Motor neuron (in vitro differentiated cells): ENCODE results near the gene SIGLEC1. TPM values are rescaled to one million over a fixed set of nuclear protein-coding genes. Genes with fewer than 3 reads are reported as not detected.

Source experiments
- total RNA-seq, 8 experiments: library from RNA; unstranded; fragments of 300-600 nt; gene quantifications; 2 replicates each; pipeline versions ENCODE4 v1.2.3 to v1.2.4, GENCODE V29; 2022

Gene SIGLEC1
- total RNA-seq, 8 experiments from 2014 or later: 0.07 to 0.66 (median 0.31) TPM

Other genes starting within 250 kb of the SIGLEC1 start
- gene ATRN, start 241.6 kb downstream of the SIGLEC1 start, total RNA-seq: 10 to 100 TPM; 21.7 to 50.0 (median 25.0) TPM
- under 1 TPM in 1 of 8 experiments, not detected in 7; 0.14 TPM for gene GFRA4, start 49.2 kb downstream of the SIGLEC1 start, total RNA-seq
- gene ADAM33, start 30.6 kb downstream of the SIGLEC1 start, total RNA-seq: 10 to 100 TPM in 2 of 8 experiments, 1 to 10 TPM in 2, under 1 TPM in 3, not detected in 1; 0.17 to 62.3 (median 1.2) TPM
- gene HSPA12B, start 20.1 kb upstream of the SIGLEC1 start, total RNA-seq: 10 to 100 TPM in 1 of 8 experiments, 1 to 10 TPM in 1, under 1 TPM in 6; 0.23 to 16.4 (median 0.53) TPM
- 10 to 100 TPM; 18.1 to 60.6 (median 35.5) TPM for gene ADISSP, start 55.2 kb upstream of the SIGLEC1 start, total RNA-seq
- gene SPEF1, start 68.8 kb upstream of the SIGLEC1 start, total RNA-seq: 10 to 100 TPM in 1 of 8 experiments, 1 to 10 TPM in 1, under 1 TPM in 5, not detected in 1; 0.15 to 25.5 (median 0.71) TPM
- gene CENPB, start 74.1 kb upstream of the SIGLEC1 start, total RNA-seq: 10 to 100 TPM; 18.1 to 69.4 (median 53.1) TPM
- 100 to 1,000 TPM in 1 of 8 experiments, 10 to 100 TPM in 4, 1 to 10 TPM in 3; 8.0 to 166 (median 22.8) TPM for gene CDC25B, start 83.7 kb upstream of the SIGLEC1 start, total RNA-seq
- gene AP5S1, start 107.9 kb upstream of the SIGLEC1 start, total RNA-seq: 10 to 100 TPM in 4 of 8 experiments, 1 to 10 TPM in 4; 2.6 to 21.1 (median 10.4) TPM
- 10 to 100 TPM in 5 of 8 experiments, 1 to 10 TPM in 3; 5.9 to 38.8 (median 15.5) TPM for gene MAVS, start 134.2 kb upstream of the SIGLEC1 start, total RNA-seq
- 10 to 100 TPM; 16.7 to 48.4 (median 33.5) TPM for gene PANK2, start 176.8 kb upstream of the SIGLEC1 start, total RNA-seq